ENCODE measurements around the gene TMEM150B. TPM values are rescaled to one million over a fixed set of nuclear protein-coding genes. Genes with fewer than 3 reads are reported as not detected.

The TMEM150B gene
- total and polyA plus RNA-seq, 4 donors, result 0.81 to 3.3 (median 2.0) TPM

DNA sequence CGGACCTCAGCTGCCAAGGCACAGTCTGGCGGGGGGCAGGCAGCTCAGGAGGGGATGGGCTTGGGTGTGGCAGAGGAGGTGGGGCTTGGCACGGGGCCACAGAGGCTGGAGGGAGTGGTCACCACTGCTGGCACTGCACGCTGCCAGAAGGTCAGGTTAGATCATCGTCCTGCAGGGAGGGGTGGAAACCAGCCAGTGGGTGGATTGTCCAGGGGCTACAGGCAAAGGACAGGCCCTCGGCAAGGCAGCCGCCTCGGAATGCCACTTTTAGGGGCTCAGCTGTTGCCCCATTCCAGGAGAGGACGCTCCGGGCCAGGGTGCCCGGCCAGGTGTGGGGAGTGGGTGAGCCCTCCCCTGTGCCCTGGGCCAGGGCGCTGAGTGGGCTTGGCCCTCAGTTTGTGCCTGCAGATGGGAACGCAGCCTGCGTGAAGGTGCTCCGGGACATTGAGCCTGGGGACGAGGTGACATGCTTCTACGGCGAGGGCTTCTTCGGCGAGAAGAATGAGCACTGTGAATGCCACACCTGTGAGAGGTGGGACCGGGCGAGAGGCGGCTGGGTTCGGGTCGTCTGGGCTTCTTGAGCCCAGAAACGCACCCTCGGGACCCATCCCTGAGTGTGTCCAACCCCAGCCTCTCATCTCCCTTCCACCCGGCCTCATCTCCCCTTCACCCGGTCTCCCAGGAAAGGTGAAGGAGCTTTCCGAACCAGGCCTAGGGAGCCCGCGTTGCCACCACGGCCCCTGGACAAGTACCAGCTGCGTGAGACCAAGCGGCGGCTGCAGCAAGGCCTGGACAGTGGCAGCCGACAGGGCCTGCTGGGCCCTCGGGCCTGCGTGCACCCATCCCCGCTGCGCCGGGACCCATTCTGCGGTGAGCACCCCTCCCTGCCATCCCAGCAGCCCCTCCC, 20.9 kb upstream of the TMEM150B start:
- TF ChIP-seq, protein P1, sequence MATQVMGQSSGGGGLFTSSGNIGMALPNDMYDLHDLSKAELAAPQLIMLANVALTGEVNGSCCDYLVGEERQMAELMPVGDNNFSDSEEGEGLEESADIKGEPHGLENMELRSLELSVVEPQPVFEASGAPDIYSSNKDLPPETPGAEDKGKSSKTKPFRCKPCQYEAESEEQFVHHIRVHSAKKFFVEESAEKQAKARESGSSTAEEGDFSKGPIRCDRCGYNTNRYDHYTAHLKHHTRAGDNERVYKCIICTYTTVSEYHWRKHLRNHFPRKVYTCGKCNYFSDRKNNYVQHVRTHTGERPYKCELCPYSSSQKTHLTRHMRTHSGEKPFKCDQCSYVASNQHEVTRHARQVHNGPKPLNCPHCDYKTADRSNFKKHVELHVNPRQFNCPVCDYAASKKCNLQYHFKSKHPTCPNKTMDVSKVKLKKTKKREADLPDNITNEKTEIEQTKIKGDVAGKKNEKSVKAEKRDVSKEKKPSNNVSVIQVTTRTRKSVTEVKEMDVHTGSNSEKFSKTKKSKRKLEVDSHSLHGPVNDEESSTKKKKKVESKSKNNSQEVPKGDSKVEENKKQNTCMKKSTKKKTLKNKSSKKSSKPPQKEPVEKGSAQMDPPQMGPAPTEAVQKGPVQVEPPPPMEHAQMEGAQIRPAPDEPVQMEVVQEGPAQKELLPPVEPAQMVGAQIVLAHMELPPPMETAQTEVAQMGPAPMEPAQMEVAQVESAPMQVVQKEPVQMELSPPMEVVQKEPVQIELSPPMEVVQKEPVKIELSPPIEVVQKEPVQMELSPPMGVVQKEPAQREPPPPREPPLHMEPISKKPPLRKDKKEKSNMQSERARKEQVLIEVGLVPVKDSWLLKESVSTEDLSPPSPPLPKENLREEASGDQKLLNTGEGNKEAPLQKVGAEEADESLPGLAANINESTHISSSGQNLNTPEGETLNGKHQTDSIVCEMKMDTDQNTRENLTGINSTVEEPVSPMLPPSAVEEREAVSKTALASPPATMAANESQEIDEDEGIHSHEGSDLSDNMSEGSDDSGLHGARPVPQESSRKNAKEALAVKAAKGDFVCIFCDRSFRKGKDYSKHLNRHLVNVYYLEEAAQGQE (IDR thresholded peaks at IDR 0.05), result no peak
- TF ChIP-seq JUND (IDR thresholded peaks at IDR 0.05) (no peak), EGR1 (IDR thresholded peaks at IDR 0.05; ENCODE audit: low read depth in 2 of 2) (no peak), TAF1 (conservative IDR thresholded peaks at IDR 0.05) (no peak), RAD21 (IDR thresholded peaks at IDR 0.05) (no peak), HNF4A (conservative IDR thresholded peaks at IDR 0.05) (no peak), NR2F2 (IDR thresholded peaks at IDR 0.05) (no peak), HNF4G (IDR thresholded peaks at IDR 0.05) (no peak), RXRA (IDR thresholded peaks at IDR 0.05) (no peak), SP1 (IDR thresholded peaks at IDR 0.05) (no peak), FOXA1 (IDR thresholded peaks at IDR 0.05) (no peak), FOXA2 (IDR thresholded peaks at IDR 0.05) (no peak)
- TF ChIP-seq, protein P2, sequence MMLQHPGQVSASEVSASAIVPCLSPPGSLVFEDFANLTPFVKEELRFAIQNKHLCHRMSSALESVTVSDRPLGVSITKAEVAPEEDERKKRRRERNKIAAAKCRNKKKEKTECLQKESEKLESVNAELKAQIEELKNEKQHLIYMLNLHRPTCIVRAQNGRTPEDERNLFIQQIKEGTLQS (IDR thresholded peaks at IDR 0.05), result no peak
- TF ChIP-seq, protein P3, sequence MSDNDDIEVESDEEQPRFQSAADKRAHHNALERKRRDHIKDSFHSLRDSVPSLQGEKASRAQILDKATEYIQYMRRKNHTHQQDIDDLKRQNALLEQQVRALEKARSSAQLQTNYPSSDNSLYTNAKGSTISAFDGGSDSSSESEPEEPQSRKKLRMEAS (IDR thresholded peaks at IDR 0.05), result no peak
- TF ChIP-seq, protein P4, sequence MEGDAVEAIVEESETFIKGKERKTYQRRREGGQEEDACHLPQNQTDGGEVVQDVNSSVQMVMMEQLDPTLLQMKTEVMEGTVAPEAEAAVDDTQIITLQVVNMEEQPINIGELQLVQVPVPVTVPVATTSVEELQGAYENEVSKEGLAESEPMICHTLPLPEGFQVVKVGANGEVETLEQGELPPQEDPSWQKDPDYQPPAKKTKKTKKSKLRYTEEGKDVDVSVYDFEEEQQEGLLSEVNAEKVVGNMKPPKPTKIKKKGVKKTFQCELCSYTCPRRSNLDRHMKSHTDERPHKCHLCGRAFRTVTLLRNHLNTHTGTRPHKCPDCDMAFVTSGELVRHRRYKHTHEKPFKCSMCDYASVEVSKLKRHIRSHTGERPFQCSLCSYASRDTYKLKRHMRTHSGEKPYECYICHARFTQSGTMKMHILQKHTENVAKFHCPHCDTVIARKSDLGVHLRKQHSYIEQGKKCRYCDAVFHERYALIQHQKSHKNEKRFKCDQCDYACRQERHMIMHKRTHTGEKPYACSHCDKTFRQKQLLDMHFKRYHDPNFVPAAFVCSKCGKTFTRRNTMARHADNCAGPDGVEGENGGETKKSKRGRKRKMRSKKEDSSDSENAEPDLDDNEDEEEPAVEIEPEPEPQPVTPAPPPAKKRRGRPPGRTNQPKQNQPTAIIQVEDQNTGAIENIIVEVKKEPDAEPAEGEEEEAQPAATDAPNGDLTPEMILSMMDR (IDR thresholded peaks at IDR 0.05; ENCODE audit: low read depth, low read length, missing input control), result no peak
- WGBS, result 89% methylated on average over 43 of the region's 43 CpGs
- Histone ChIP-seq H3K27ac (ENCODE audit: low read depth in 1 of 2, low read length in 2 of 2) (no peak overlapping the region), H3K9ac (ENCODE audit: low read depth in 1 of 2, low read length in 2 of 2) (no peak overlapping the region), H3K4me3 (ENCODE audit: low read depth in 1 of 3, low read length in 3 of 3) (no peak overlapping the region), H3K9me3 (ENCODE audit: control insufficient read depth in 4 of 4, low read length in 3 of 4) (no peaks in the 10 kb centered on the region), H3K27me3 (ENCODE audit: control insufficient read depth in 4 of 4, insufficient read depth in 4 of 4, low read length in 3 of 4) (no peaks in the 10 kb centered on the region), H3K4me1 (ENCODE audit: control insufficient read depth in 4 of 4, insufficient read depth in 4 of 4, low read length in 3 of 4) (peaks cover 0 to under 1% (median 0%) of the 10 kb centered on the region in 4 donors), H3K36me3 (ENCODE audit: control insufficient read depth in 4 of 4, insufficient read depth in 3 of 4, low read depth in 1 of 4, low read length in 3 of 4) (peaks cover 0 to 10% (median 1%) of the 10 kb centered on the region in 4 donors)
- DNase-seq (ENCODE audit: low spot score), result peak; percentile 90

DNA sequence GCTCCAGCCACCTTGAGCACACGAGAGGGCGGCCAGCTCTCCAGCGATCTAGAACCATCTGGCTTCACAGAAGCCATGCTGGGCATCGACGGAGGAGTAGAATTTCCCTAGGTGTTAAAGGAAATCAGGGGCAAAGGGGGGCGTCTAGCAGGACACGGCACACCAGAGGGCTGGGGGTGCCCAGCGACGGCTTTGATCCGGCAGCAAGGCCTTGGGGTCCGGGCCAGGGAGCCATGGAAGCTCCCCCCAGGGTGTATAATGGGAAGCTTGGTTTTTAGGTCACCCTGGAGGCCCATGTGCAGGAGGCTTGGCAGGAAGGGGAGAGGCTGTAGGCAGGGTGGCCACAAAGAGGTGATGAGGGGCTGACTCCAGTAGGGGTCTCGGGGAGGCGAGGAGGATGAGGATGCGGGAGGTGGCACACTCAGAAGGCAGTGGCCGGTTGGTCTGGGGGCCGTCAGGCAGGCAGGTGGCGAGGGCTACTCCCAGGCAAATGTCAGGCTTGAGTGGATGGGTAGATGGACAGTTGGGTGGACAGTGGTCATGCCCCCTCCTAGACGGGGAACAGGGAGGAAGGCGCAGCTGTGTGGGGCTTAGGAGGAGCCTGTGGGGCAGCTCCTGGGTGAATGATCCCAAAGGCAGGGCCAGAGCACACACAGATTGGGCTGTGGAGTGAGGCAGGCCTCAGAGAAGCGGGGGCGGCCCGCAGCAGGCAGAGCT, 20.1 kb upstream of the TMEM150B start:
- H3K27me3 ChIP-seq (ENCODE audit: control insufficient read depth in 4 of 4, insufficient read depth in 4 of 4, low read length in 3 of 4), result no peaks in the 10 kb centered on the region
- peaks cover 0 to 10% (median 1%) of the 10 kb centered on the region in 4 donors for H3K36me3 ChIP-seq (ENCODE audit: control insufficient read depth in 4 of 4, insufficient read depth in 3 of 4, low read depth in 1 of 4, low read length in 3 of 4)
- H3K27ac ChIP-seq (ENCODE audit: low read depth in 1 of 2, low read length in 2 of 2), result no peak overlapping the region
- DNase-seq (ENCODE audit: low spot score), result no peak
- H3K4me1 ChIP-seq (ENCODE audit: control insufficient read depth in 4 of 4, insufficient read depth in 4 of 4, low read length in 3 of 4), result peaks cover 6 to 9% (median 7%) of the 10 kb centered on the region in 4 donors
- H3K4me3 ChIP-seq (ENCODE audit: low read depth in 1 of 3, low read length in 3 of 3), result no peak overlapping the region
- no peak overlapping the region for H3K9ac ChIP-seq (ENCODE audit: low read depth in 1 of 2, low read length in 2 of 2)
- no peaks in the 10 kb centered on the region for H3K9me3 ChIP-seq (ENCODE audit: control insufficient read depth in 4 of 4, low read length in 3 of 4)
- 95% methylated on average over 22 of the region's 22 CpGs for WGBS
- TF ChIP-seq RXRA (IDR thresholded peaks at IDR 0.05), result no peak
